Measurements from ENCODE around the gene WWC2. TPM values are rescaled to one million over a fixed set of nuclear protein-coding genes. Genes with fewer than 3 reads are reported as not detected.

WWC2 gene
- total RNA-seq, 1 experiment from 2014 or later = 126 TPM

- TF ChIP-seq ZNF281 (CRISPR knock-in tag; IDR thresholded peaks at IDR 0.05) (no peak), ARID4B (CRISPR knock-in tag; IDR thresholded peaks at IDR 0.05; ENCODE audit: borderline replicate concordance) (no peak), ATF1 (CRISPR knock-in tag; IDR thresholded peaks at IDR 0.05) (no peak), CDX4 (CRISPR knock-in tag; IDR thresholded peaks at IDR 0.05; ENCODE audit: borderline replicate concordance) (no peak), CREM (CRISPR knock-in tag; IDR thresholded peaks at IDR 0.05) (no peak), NR2C2 (CRISPR knock-in tag; IDR thresholded peaks at IDR 0.05) (no peak), NR1H2 (CRISPR knock-in tag; IDR thresholded peaks at IDR 0.05) (no peak), ATF6 (CRISPR knock-in tag; IDR thresholded peaks at IDR 0.05) (no peak), ERG (CRISPR knock-in tag; IDR thresholded peaks at IDR 0.05) (no peak), IRF2 (CRISPR knock-in tag; IDR thresholded peaks at IDR 0.05; ENCODE audit: borderline replicate concordance, low read depth) (no peak), ZNF532 (CRISPR knock-in tag; IDR thresholded peaks at IDR 0.05; ENCODE audit: borderline replicate concordance) (no peak), MXD4 (CRISPR knock-in tag; IDR thresholded peaks at IDR 0.05; ENCODE audit: borderline replicate concordance) (no peak)
Measured at GRCh38 chr4:183163135-183163534, 64.1 kb downstream of the WWC2 start (continued).
